Heart left ventricle (tissue), 13 donors: Measurements from ENCODE around the gene RFX2.

Experiments used
- POLR2A ChIP-seq, 2 donors: fragments of 450-650 bp; IDR thresholded peaks; one replicate each; pipeline ENCODE4 v1.6.1; 2017; ENCODE audit warnings: antibody characterized with exemption in 2 of 2, mild to moderate bottlenecking in 2 of 2, moderate library complexity in 2 of 2
- TF ChIP-seq, protein P1 (sequence below), 12 donors: fragments of 200-600 bp; sonication (generic) in 4 of 12; IDR thresholded peaks; one replicate each; pipeline versions ENCODE4 v1.5.0 to v1.8.0; 2018 to 2022; ENCODE audit warnings: antibody characterized with exemption in 12 of 12, mild to moderate bottlenecking in 5 of 12
- donor health status: ischemic (EF 13 %, LVEDD 7.1; RV severe dilation, severe dysfunction).
- donor health status: DM: no; HTN: yes; CAD: no.
- donor health status: DM: no; HTN: no; CAD: no.
- donor health status: ischemic (EF 25% LVEDD 6.9; RV normal size, moderate dysfunction).
- donor health status: ischemic (EF 25% LVEDD 5.7; RV mildly dilated, moderate dysfunction).
- donor health status: ischemic (EF 35%, LVEDD 5.7; RV mildly dilated, moderate dysfunction).
- donor health status: nonischemic (EF 11% LVEDD 7.7; RV severe dilation, severe dysfunction).
- donor health status: DM: yes; HTN: yes; CAD: no.
- donor health status: PGD.
- donor health status: ischemic (EF 29% LVEDD 5.4; RV normal size, mild dysfunction).
- donor health status: nonischemic (EF 23%, LVEDD 6.1; RV moderate dilation, normal function).

DNA sequence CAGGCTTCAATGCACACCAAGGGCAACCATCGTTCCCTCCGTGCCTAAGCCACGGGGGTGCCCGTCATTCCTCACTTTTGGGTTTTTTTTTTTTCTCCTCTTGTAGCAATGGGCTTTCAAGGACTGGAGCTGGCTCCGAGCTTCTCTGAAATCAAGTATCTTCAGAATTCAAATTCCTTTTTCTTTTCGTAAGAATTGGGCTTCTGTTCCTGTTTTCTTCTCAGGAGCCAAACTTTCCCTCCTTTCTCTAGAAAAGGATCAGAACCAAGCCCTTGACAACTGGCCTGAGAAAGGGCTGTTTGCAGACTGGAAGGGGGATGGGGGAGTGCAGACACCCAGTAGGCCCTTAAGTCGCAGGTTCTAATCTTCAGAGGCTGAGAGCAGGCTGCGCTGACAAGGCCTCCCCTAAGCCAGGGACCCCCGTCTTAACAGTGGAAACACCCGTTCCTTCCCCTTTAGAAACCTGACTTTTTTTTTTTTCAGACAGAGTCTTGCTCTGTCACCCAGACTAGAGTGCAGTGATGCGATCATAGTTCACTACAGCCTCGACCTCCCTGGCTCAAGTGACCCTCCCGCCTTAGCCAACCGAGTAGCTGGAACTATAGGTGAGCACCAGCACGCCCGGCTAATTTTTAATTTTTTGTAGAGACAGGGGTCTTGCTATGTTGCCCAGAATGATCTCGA, 51.6 kb downstream of the RFX2 start:
- TF ChIP-seq, protein P1, sequence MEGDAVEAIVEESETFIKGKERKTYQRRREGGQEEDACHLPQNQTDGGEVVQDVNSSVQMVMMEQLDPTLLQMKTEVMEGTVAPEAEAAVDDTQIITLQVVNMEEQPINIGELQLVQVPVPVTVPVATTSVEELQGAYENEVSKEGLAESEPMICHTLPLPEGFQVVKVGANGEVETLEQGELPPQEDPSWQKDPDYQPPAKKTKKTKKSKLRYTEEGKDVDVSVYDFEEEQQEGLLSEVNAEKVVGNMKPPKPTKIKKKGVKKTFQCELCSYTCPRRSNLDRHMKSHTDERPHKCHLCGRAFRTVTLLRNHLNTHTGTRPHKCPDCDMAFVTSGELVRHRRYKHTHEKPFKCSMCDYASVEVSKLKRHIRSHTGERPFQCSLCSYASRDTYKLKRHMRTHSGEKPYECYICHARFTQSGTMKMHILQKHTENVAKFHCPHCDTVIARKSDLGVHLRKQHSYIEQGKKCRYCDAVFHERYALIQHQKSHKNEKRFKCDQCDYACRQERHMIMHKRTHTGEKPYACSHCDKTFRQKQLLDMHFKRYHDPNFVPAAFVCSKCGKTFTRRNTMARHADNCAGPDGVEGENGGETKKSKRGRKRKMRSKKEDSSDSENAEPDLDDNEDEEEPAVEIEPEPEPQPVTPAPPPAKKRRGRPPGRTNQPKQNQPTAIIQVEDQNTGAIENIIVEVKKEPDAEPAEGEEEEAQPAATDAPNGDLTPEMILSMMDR (IDR thresholded peaks at IDR 0.05), result no peak
- no peak for TF ChIP-seq POLR2A (IDR thresholded peaks at IDR 0.05)
